Endothelial cell of umbilical vein (primary cell): Measurements from ENCODE around the gene ITGB1. TPM values are rescaled to one million over a fixed set of nuclear protein-coding genes. Genes with fewer than 3 reads are reported as not detected.

Source experiments
- BruUV-seq: library from RNA; stranded (reverse); fragments of 400-500 nt; replicated peaks from 2 replicates; lab custom pipeline; 2021; lab: Mats Ljungman, UMichigan
- CTCF ChIA-PET: fragments of 300-600, 350-600 bp; sonication (Branson Sonifier 250); formaldehyde crosslinking; loops from one replicate; lab custom pipeline; 2021; ENCODE audit warnings: antibody characterized with exemption, inconsistent platforms; lab: Charles Lee
- POLR2A ChIA-PET: fragments of 300-600, 350-600 bp; sonication (Branson Sonifier 250); formaldehyde crosslinking; loops from one replicate; lab custom pipeline; 2021; ENCODE audit warnings: antibody characterized with exemption, inconsistent platforms; lab: Charles Lee
- DNase-seq: peaks from one replicate; pipeline ENCODE4 v3.0.0-alpha.2; 2011; ENCODE audit warnings: low read depth, low spot score
- FAIRE-seq: peaks from 2 replicates; lab custom pipeline; 2011; peaks lifted over from hg19 to GRCh38; lab: Jason Lieb, UNC
- H2AFZ ChIP-seq: 2 replicates; pipeline ENCODE4 v1.6.0; 2012; ENCODE audit warnings: low read depth, low read length, control low read depth, inconsistent platforms
- H3K27ac ChIP-seq: 2 replicates; pipeline ENCODE4 v1.5.1; 2011; ENCODE audit warnings: low read depth, mild to moderate bottlenecking, control low read depth, low read length, moderate library complexity; ENCODE audit not compliant: insufficient read depth
- H3K27me3 ChIP-seq, 2 experiments: 2 replicates each; pipeline versions ENCODE4 v1.6.0 to v1.6.1; 2011; ENCODE audit warnings: low read length in 2 of 2, mixed read lengths in 1 of 2; ENCODE audit not compliant: control insufficient read depth in 2 of 2, insufficient read depth in 2 of 2
- H3K36me3 ChIP-seq, 2 experiments: 2 replicates in 1 of 2; 3 replicates in 1 of 2; pipeline ENCODE4 v1.5.1; 2011; ENCODE audit warnings: low read length in 2 of 2, mild to moderate bottlenecking in 1 of 2, moderate library complexity in 1 of 2; ENCODE audit not compliant: control insufficient read depth in 2 of 2, insufficient read depth in 2 of 2; ENCODE audit errors: extremely low read depth in 1 of 2
- H3K4me1 ChIP-seq: 3 replicates; pipeline ENCODE4 v1.5.1; 2011; ENCODE audit warnings: mild to moderate bottlenecking, low read length; ENCODE audit not compliant: control insufficient read depth, insufficient read depth; ENCODE audit errors: extremely low read depth
- H3K4me2 ChIP-seq: 2 replicates; pipeline ENCODE4 v1.6.1; 2011; ENCODE audit warnings: low read length, control low read depth, mixed read lengths; ENCODE audit not compliant: insufficient read depth
- H3K4me3 ChIP-seq, 3 experiments: fragments of 200-600 bp in 1 of 3; sonication (generic), shearing (Covaris generic) in 1 of 3; replicated peaks in 1 of 3; 2 replicates each; pipeline ENCODE4 v1.5.1; 2011 to 2016; ENCODE audit warnings: control low read depth in 3 of 3, low read length in 3 of 3, mild to moderate bottlenecking in 2 of 3, inconsistent platforms in 1 of 3, low read depth in 1 of 3, moderate library complexity in 1 of 3; ENCODE audit not compliant: insufficient read depth in 1 of 3
- H3K79me2 ChIP-seq: 2 replicates; pipeline ENCODE4 v1.6.0; 2012; ENCODE audit warnings: low read length, inconsistent platforms; ENCODE audit not compliant: control insufficient read depth, insufficient read depth
- H3K9ac ChIP-seq: replicated peaks from 2 replicates; pipeline ENCODE3; 2011; ENCODE audit warnings: low read length, control low read depth; ENCODE audit not compliant: insufficient read depth; ENCODE audit errors: extremely low read depth
- H3K9me1 ChIP-seq: replicated peaks from 3 replicates; pipeline ENCODE4 v1.6.0; 2011; ENCODE audit warnings: mild to moderate bottlenecking, low read length; ENCODE audit not compliant: control insufficient read depth, insufficient read depth; ENCODE audit errors: extremely low read depth
- H3K9me3 ChIP-seq: replicated peaks from 2 replicates; pipeline ENCODE4 v1.5.1; 2012; ENCODE audit warnings: low read length, inconsistent platforms; ENCODE audit not compliant: control insufficient read depth, insufficient read depth
- H4K20me1 ChIP-seq: replicated peaks from 2 replicates; pipeline ENCODE3; 2011; ENCODE audit warnings: mild to moderate bottlenecking, low read length; ENCODE audit not compliant: control insufficient read depth, insufficient read depth; ENCODE audit errors: extremely low read depth
- CTCF ChIP-seq, 2 donors: IDR thresholded peaks; 1 replicate in 1 of 2; 2 replicates in 1 of 2; pipeline ENCODE4 v1.5.1; 2011; ENCODE audit warnings: low read length in 2 of 2, mild to moderate bottlenecking in 2 of 2, moderate library complexity in 2 of 2, control low read depth in 1 of 2, inconsistent platforms in 1 of 2, low read depth in 1 of 2; ENCODE audit not compliant: insufficient read depth in 1 of 2; ENCODE audit errors: extremely low read depth in 1 of 2
- EZH2 ChIP-seq: IDR thresholded peaks from 2 replicates; pipeline ENCODE4 v1.6.1; 2012; ENCODE audit warnings: borderline replicate concordance, low read depth, mild to moderate bottlenecking, moderate library complexity, low read length, inconsistent platforms; ENCODE audit not compliant: severe bottlenecking
- FOS ChIP-seq: IDR thresholded peaks from 2 replicates; pipeline ENCODE4 v1.6.1; 2011; ENCODE audit warnings: mild to moderate bottlenecking, low read length, moderate library complexity, borderline replicate concordance; ENCODE audit not compliant: insufficient read depth
- GATA2 ChIP-seq: IDR thresholded peaks from 2 replicates; pipeline ENCODE4 v1.7.0; 2011; ENCODE audit warnings: low read depth, mild to moderate bottlenecking, moderate library complexity, mixed read lengths, low read length; ENCODE audit not compliant: insufficient read length, insufficient read depth
- JUN ChIP-seq: IDR thresholded peaks from 2 replicates; pipeline ENCODE4 v1.6.1; 2011; ENCODE audit warnings: borderline replicate concordance, low read depth; ENCODE audit not compliant: insufficient read length, insufficient read depth
- MAX ChIP-seq: IDR thresholded peaks from 2 replicates; pipeline ENCODE4 v1.6.1; 2011; ENCODE audit not compliant: insufficient read depth, insufficient read length
- MYC ChIP-seq: IDR thresholded peaks from one replicate; pipeline ENCODE4 v1.6.1; 2011; ENCODE audit warnings: mild to moderate bottlenecking, low read depth, low read length
- POLR2A ChIP-seq: IDR thresholded peaks from 2 replicates; pipeline ENCODE4 v1.6.1; 2012; ENCODE audit warnings: low read depth, mild to moderate bottlenecking, control low read depth, low read length
- POLR2AphosphoS5 ChIP-seq: IDR thresholded peaks from 2 replicates; pipeline ENCODE4 v1.6.1; 2012; ENCODE audit warnings: low read depth, mild to moderate bottlenecking, control low read depth, low read length, moderate library complexity; ENCODE audit not compliant: insufficient read depth
- dilution Hi-C: fragments of 300-500 bp; cut with MboI; formaldehyde crosslinking; loops from one replicate; pipeline ENCODE4 v1.15.0; 2019; ENCODE audit warnings: low sequenced_read_pairs; ENCODE audit not compliant: extremely low pct_ligation_motif_present
- intact Hi-C: fragments of 100-400 bp; cut with micrococcal nuclease; formaldehyde crosslinking; loops from one replicate; pipeline ENCODE4 v1.10.0; 2022
- polyA plus RNA-seq, 4 experiments: library from polyadenylated mRNA; depleted of rRNA in 3 of 4; stranded (reverse) in 3 of 4; unstranded in 1 of 4; fragments of >200 nt; gene quantifications; 2 replicates each; pipeline versions ENCODE4 v1.2.1 to v1.2.3, GENCODE V29; 2011 to 2012; ENCODE audit warnings: missing spikeins in 1 of 4
- total RNA-seq: library from RNA; stranded (reverse); gene quantifications from 2 replicates; pipeline ENCODE4 v1.2.3, GENCODE V29; 2021

ITGB1 gene
- total and polyA plus RNA-seq, 2 donors (not counting 3 experiments of a cell fraction or from before 2014, with no cell fraction given): 424 to 1,147 TPM

- H3K4me3 ChIP-seq: no peak overlapping the region
- H3K27ac ChIP-seq: no peak overlapping the region
- no peak overlapping the region for H3K9ac ChIP-seq
- no TSS peak for BruUV-seq
- H3K79me2 ChIP-seq: peaks cover 29% of the 10 kb centered on the region
- FAIRE-seq: no peak
- no peaks in the 10 kb centered on the region for H3K27me3 ChIP-seq
- POLR2A ChIA-PET: no interaction called here
- H4K20me1 ChIP-seq: no peaks in the 10 kb centered on the region
- H3K36me3 ChIP-seq: peaks cover 12 to 53% of the 10 kb centered on the region in 2 experiments
- H3K4me1 ChIP-seq: no peaks in the 10 kb centered on the region
- intact Hi-C loops: no loop called here
- no peak for DNase-seq
- CTCF ChIA-PET: interaction anchor here (1.0 to 2.0 kb wide), 2 partner anchors 21 to 102 kb away, joined by 3 to 5 read pairs; no protein-coding TSS in a partner anchor
- H3K9me1 ChIP-seq: no peaks in the 10 kb centered on the region
- H3K9me3 ChIP-seq: no peaks in the 10 kb centered on the region
- dilution Hi-C loops: no loop called here
- TF ChIP-seq CTCF (IDR thresholded peaks at IDR 0.05; ENCODE audit: extremely low read depth in 1 of 2, insufficient read depth in 1 of 2, low read depth in 1 of 2, low read length in 2 of 2) (no peak), GATA2 (no peak), MAX (no peak), POLR2A (no peak), MYC (no peak), JUN (no peak), POLR2AphosphoS5 (no peak), EZH2 (no peak), FOS (no peak)
- H3K4me2 ChIP-seq: no peak overlapping the region
- no peak overlapping the region for H2AFZ ChIP-seq
These were observed 51.4 kb downstream of the ITGB1 start for GRCh38 chr10:32906595-32906994.
